OCI-LY1 (cell line): ENCODE data around the gene RNF41.

ENCODE experiments used
- H2AFZ ChIP-seq: fragments of 200-600 bp; sonication (generic), shearing (Covaris generic); 2 replicates; pipeline ENCODE4 v1.6.0; 2014; ENCODE audit warnings: antibody characterized with exemption, mild to moderate bottlenecking, low read length
- H3F3A ChIP-seq: fragments of 200-600 bp; sonication (generic), shearing (Covaris generic); 2 replicates; pipeline ENCODE4 v1.6.0; 2014; ENCODE audit warnings: mild to moderate bottlenecking, antibody characterized with exemption, low read length, moderate library complexity; ENCODE audit not compliant: insufficient read depth
- H3K27ac ChIP-seq: fragments of 200-600 bp; sonication (generic); 2 replicates; pipeline ENCODE4 v1.5.1; 2014; ENCODE audit warnings: low read length, mixed run types, mild to moderate bottlenecking, low read depth; ENCODE audit not compliant: poor library complexity, severe bottlenecking
- H3K27me3 ChIP-seq: fragments of 200-600 bp; sonication (generic); 2 replicates; pipeline ENCODE4 v1.6.0; 2014; ENCODE audit warnings: antibody characterized with exemption, mild to moderate bottlenecking, low read length, moderate library complexity; ENCODE audit not compliant: insufficient read depth
- H3K36me3 ChIP-seq: fragments of 200-600 bp; sonication (generic); 2 replicates; pipeline ENCODE4 v1.6.1; 2014; ENCODE audit warnings: mild to moderate bottlenecking, antibody characterized with exemption, low read length, moderate library complexity, mixed read lengths; ENCODE audit not compliant: insufficient read depth
- H3K4me1 ChIP-seq: fragments of 200-600 bp; sonication (generic); 2 replicates; pipeline ENCODE4 v1.5.1; 2014; ENCODE audit warnings: mild to moderate bottlenecking, low read length, moderate library complexity; ENCODE audit not compliant: insufficient read depth, severe bottlenecking
- H3K4me2 ChIP-seq: fragments of 200-600 bp; sonication (generic), shearing (Covaris generic); 2 replicates; pipeline ENCODE4 v1.6.1; 2014; ENCODE audit warnings: low read length
- H3K4me3 ChIP-seq: fragments of 200-600 bp; sonication (generic); 2 replicates; pipeline ENCODE4 v1.5.1; 2014; ENCODE audit warnings: low read length, low read depth, mild to moderate bottlenecking, mixed read lengths; ENCODE audit not compliant: poor library complexity, severe bottlenecking
- H3K79me2 ChIP-seq: fragments of 200-600 bp; shearing (Covaris generic); 2 replicates; pipeline ENCODE4 v1.6.1; 2016; ENCODE audit warnings: mixed run types, low read length, mixed read lengths; ENCODE audit not compliant: insufficient read depth
- H3K9ac ChIP-seq: fragments of 200-600 bp; sonication (generic), shearing (Covaris generic); 2 replicates; pipeline ENCODE4 v1.6.1; 2014; ENCODE audit warnings: mild to moderate bottlenecking, low read length, mixed read lengths
- H3K9me2 ChIP-seq: fragments of 200-600 bp; sonication (generic), shearing (Covaris generic); 2 replicates; pipeline ENCODE4 v1.6.1; 2014; ENCODE audit warnings: low read depth, mild to moderate bottlenecking, low read length, mixed read lengths
- H3K9me3 ChIP-seq: fragments of 200-600 bp; shearing (Covaris generic); 2 replicates; pipeline ENCODE4 v1.6.1; 2014; ENCODE audit warnings: low read length, mixed read lengths
- H4K20me1 ChIP-seq: fragments of 200-600 bp; sonication (generic), shearing (Covaris generic); 2 replicates; pipeline ENCODE4 v1.6.0; 2016; ENCODE audit warnings: mild to moderate bottlenecking, low read length; ENCODE audit not compliant: insufficient read depth
- CTCF ChIP-seq: fragments of 200-600 bp; sonication (generic), shearing (Covaris generic); IDR thresholded peaks from 2 replicates; pipeline ENCODE4 v1.5.1; 2017; ENCODE audit warnings: mild to moderate bottlenecking, antibody characterized with exemption, low read length, moderate library complexity, mixed read lengths
- EZH2 ChIP-seq: fragments of 200-600 bp; sonication (generic), shearing (Covaris generic); IDR thresholded peaks from 2 replicates; pipeline ENCODE4 v1.8.0; 2017; ENCODE audit warnings: borderline replicate concordance, mixed run types, mild to moderate bottlenecking, antibody characterized with exemption, low read length, moderate library complexity, mixed read lengths

Gene RNF41

DNA sequence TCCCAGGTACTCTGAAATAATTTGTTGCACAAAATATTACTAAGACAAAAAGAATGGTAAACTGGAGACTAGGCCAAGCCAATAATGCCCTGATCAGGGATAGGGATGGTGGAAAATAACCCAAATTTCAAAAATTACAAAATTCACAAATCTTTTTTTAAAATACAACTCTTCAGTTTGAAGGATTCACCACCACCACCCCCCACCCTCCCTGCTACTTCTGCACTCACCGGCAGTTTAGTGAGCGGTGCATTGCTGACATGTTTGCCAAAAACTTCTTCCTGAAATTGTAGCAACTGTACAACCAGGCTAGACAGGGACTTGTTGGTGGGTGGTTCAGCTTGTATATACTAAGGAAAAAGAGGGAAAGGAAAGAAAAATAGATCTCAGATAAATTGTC, 34.8 kb downstream of the RNF41 start:
- Histone ChIP-seq H3K4me1 (peaks cover 28% of the 10 kb centered on the region), H4K20me1 (no peaks in the 10 kb centered on the region), H3K4me3 (peak overlapping the region; percentile 98), H3K36me3 (peaks cover 55% of the 10 kb centered on the region), H3F3A (peaks cover 6% of the 10 kb centered on the region; the same call in 1 of the 2 replicates), H3K9ac (peak overlapping the region; percentile 95; the same call in 1 of the 2 replicates), H3K4me2 (peak overlapping the region; percentile 94), H3K9me3 (no peaks in the 10 kb centered on the region), H3K27me3 (no peaks in the 10 kb centered on the region), H2AFZ (no peak overlapping the region), H3K9me2 (no peaks in the 10 kb centered on the region), H3K79me2 (peaks cover 24% of the 10 kb centered on the region), H3K27ac (no peak overlapping the region)
- no peak for TF ChIP-seq EZH2
- TF ChIP-seq CTCF: no peak

DNA sequence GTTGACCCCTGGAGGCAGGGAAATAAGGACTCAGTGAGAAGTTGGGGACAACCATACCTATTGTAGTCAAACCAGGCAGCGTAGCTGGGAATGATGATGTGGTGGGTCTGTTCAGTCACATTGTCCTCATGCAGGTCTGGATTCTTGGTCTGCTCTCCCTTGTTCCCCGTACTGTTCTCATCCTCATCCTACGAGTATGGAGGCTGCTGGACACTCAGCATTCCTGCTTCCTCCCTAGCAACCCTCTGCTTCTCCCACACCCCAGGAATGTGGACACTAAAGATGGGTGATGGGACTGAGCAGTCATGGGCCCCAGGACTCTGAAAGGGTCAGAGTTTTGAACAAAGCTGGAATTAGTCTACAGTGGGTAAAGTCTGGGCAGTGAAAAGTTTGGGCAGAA, 43.4 kb downstream of the RNF41 start:
- Histone ChIP-seq H3K9me2 (no peaks in the 10 kb centered on the region), H2AFZ (no peak overlapping the region), H3K27me3 (no peaks in the 10 kb centered on the region), H3K36me3 (peaks cover 93% of the 10 kb centered on the region), H3K9me3 (no peaks in the 10 kb centered on the region), H3K27ac (no peak overlapping the region), H3K9ac (no peak overlapping the region), H3F3A (no peaks in the 10 kb centered on the region), H3K4me2 (no peak overlapping the region), H3K79me2 (no peaks in the 10 kb centered on the region), H3K4me3 (no peak overlapping the region), H4K20me1 (no peaks in the 10 kb centered on the region), H3K4me1 (no peaks in the 10 kb centered on the region)
- TF ChIP-seq EZH2 (no peak), CTCF (no peak)

DNA sequence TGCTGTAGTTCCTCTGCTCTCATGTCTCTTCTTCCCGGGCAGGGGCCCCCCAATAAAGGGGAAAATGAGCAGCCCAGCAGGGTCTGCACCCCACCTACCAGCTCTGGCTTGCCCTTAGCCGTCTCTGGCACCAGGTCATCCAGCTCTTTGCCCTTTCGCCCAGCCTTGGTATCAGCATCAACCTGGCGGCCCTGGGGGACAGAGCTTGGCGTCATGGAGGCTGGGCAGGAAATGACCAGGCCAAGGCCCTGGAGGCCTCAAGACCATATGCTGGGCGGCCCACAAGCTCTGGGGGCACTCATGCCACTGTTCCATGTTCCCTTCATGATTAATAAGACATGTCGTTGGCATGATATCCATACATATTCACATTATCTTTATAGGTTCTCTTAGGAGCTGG, 48.9 kb downstream of the RNF41 start:
- TF ChIP-seq CTCF: no peak
- no peak for TF ChIP-seq EZH2
- Histone ChIP-seq H3K27me3 (no peaks in the 10 kb centered on the region), H3K36me3 (peaks cover 87% of the 10 kb centered on the region)

More for the DNA sequence above, 48.9 kb downstream of the RNF41 start:
- H3K27ac ChIP-seq: no peak overlapping the region
- no peaks in the 10 kb centered on the region for H3K4me1 ChIP-seq
- H3K4me3 ChIP-seq: no peak overlapping the region
- H4K20me1 ChIP-seq: no peaks in the 10 kb centered on the region
- H3K9me3 ChIP-seq: no peaks in the 10 kb centered on the region
- H3F3A ChIP-seq: no peaks in the 10 kb centered on the region
- no peak overlapping the region for H2AFZ ChIP-seq
- H3K79me2 ChIP-seq: no peaks in the 10 kb centered on the region
- H3K9me2 ChIP-seq: no peaks in the 10 kb centered on the region
- no peak overlapping the region for H3K9ac ChIP-seq
- no peak overlapping the region for H3K4me2 ChIP-seq
